ENCODE data around the gene ZNF185.

The ZNF185 gene

DNA sequence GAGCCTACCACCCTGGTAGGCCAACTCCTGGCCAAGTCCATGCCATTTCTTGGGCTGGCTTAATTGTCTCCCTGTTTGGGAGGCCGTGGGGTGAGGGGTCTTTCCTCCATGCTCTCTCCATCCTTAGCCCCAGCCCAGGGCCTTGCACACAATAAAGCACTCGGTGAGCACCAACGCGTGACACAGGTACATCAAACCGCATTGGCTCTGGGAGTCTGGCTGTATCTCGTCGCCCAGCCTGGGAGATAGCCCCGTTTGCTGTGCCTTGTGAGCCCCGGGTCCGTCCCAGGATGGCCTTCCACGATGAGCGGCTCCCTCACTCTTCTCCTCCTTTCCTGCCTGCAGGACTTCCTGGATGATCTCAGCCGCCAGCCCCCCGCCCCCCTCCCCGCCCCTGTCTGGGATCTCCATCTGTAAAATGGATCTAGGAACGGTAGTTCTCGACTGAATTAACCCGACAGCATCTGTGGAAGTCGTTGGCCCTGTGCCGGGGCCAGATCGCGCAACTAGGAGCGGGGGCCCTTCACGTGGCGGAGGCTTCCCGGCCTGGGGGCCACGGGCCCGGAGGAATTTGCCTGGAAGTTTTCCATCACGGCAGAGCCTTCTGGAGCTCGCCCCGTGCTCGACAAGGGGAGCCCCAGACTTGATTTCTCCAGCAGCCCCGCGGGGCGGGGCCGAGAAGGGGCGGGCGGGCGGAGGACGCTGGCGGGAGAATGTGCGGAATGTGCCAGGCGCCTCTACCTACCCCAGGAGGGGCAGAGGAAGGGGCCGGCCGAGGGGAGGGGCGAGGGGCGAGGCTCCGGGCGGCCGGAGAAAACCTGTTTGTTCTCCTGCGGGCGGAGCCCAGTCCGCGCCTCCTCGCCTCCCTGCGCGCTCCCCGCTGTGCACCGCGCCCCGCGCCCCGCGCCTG, at the start of gene ZNF185:
TSS of gene ZNF185 (plus strand) at position 846 of the 910 bp plus-strand sequence. CDS start 16,423 bp downstream, outside the sequence.
- no peak for DNase-seq (ENCODE audit: low read depth)

DNA sequence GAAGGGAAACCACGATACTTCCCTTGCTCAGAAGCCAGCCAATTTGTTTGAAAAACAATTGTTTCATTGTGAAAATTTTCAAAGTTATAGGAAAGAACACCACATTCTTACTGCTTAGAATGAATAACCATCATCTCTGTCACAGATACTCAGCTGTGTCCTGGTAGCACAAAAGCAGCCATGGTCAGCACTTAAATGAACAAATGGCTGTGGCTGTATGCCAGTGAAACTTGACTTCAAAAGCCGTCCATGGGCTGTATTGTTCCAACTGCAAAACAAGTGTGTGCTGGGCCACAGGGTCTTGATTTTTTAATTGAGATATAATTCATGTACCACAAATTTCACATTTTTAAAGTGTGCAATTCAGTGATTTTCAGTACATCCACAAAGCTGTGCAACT, 47.4 kb upstream of the ZNF185 start:
- DNase-seq (ENCODE audit: low read depth): no peak

DNA sequence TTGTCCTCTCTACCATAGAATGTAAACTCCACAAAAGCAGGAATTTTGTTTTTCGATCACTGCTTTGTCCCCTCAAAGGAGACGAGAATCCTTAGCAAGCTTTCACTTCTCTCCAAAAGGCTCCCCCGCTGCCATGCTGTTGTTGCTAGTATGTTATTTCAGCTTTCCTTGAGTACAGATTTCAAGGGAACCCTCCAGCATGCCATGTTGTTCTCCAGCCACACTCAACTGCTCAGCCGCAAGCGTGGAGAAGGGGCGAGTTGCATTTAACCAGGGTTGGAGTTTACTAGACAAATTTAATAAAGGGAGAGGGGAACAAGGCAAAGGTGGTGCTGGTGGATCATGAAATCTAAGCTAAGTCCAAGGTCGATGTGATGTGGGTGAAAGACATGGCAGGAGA, 43.9 kb upstream of the ZNF185 start:
- DNase-seq (ENCODE audit: low read depth): no peak

DNA sequence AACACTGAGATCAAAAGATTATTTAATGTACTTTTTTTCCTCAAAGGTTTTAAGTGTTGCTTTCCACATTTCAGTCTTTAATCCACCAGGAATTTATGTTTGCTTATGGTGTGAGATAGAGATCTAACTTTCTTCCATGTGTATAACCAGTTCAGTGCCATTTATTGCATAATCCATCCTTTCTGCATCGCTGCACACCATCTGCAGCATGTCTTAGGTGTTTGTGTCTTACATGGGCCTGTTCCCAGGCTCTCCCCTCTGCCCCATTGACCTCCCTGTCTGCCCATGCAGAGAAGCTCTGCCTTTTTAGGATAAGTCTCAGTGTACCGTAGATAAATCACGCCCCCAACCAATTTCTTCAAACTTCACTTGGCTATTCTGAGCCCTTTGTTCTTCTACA, 36.8 kb upstream of the ZNF185 start:
- DNase-seq (ENCODE audit: low read depth): no peak

DNA sequence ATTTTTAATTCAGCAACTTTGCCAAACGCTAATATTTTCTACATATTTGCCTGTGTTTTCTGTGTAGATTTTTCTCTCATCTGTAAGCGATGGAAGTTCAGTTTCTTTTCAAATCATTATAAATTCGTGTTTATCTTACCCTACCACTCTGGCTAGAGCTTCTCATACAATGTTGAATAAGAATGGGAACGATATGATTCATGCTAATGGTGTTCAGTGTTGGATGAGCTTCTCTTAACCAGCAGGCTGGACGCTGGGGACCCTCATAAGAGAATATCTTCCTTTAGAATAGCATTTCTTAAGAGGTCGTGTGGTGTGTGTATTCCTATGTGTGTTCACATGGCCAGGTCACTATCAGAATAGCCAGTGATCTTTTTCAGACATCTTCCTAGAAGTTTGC, 36.0 kb upstream of the ZNF185 start:
- DNase-seq (ENCODE audit: low read depth): no peak

DNA sequence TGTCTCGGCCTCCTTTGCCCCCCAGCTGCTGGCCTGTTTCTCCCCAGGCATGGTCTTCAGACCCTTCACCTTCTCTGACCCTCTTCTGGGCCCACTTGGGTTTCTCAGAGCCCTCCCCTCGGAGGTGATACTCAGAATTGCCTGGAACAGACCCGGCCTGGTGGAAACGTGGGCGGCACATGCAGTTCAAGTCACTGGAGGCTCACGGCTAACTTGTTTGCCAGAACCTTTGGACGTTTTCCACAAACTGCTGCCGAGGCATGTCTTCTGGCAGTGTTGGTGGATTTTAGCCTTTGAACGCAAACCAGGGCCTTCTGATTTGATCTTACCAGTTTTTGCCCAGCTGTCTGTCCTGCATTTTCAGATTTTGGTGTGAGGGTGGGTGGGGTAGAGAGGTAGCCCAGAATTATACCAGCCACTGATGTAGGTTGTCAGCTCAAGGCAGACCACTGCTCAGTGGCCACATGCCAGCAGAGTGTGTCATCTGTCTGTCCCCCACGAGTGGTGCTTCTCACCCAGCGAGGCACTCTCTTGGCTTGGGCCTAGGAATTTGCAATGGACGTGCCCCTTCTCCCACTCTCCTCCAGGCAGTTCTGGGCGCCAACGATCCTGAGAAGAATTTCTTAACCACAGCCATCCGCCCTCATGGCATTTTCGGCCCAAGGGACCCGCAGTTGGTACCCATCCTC, 32.5 kb upstream of the ZNF185 start:
- no peak for DNase-seq (ENCODE audit: low read depth)

DNA sequence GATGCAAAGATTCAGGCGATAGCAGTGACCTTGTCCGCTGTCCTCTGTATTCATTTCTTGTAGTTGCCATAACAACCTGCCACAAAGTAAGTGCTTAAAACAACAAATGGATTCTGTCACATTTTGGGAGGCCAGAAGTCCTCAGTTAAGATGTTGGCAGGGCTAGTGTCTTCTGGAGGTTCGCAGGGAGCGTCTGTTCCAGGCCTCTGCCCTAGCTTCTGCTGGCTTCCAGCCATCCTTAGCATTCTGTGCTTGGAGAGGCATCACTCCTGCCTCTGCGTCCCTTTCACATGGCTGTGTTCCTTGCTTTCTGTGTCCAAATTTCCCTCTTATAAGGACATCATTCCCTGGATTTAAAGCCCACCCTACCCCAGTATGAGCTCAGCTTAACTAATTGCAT, 31.5 kb upstream of the ZNF185 start:
- DNase-seq (ENCODE audit: low read depth): no peak

DNA sequence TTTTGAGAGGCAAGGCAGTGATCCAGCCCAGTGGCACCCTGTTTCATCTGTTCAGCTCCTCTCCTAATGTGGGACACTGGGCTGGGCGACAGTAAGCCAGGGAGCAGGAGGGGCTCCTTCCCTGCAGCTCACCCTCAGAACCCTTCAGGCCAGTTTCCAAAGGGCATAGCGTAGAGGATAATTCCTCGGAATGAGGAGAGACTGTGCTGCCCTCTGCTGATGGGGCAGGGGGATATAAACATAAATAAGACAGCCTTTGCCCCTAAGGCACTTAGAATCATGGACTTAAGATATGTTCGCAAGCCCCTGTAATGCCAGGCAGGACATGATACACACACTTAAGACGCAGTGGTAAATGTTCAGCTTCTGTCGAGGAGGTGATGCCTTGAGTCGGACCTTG, 27.9 kb upstream of the ZNF185 start:
- DNase-seq (ENCODE audit: low read depth): no peak

DNA sequence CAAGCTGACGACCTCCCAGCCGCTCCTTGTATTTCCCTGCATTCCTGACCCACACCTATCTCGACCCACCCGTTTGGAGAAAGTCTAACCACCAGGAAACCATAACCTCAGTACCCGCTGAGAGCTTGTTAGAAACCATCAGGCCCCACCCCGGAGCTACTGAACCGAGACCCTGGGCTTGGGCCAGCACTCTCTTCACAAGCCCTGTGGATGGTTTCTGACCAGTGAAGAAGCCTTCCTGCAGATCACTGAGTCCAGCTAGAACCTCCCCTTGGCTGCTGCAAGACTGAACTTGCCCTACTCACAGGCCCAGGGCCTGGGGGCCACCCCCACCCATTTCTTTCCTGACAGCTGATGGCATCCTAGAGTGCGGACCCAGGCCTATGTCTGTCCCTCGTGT, 26.6 kb upstream of the ZNF185 start:
- no peak for DNase-seq (ENCODE audit: low read depth)

DNA sequence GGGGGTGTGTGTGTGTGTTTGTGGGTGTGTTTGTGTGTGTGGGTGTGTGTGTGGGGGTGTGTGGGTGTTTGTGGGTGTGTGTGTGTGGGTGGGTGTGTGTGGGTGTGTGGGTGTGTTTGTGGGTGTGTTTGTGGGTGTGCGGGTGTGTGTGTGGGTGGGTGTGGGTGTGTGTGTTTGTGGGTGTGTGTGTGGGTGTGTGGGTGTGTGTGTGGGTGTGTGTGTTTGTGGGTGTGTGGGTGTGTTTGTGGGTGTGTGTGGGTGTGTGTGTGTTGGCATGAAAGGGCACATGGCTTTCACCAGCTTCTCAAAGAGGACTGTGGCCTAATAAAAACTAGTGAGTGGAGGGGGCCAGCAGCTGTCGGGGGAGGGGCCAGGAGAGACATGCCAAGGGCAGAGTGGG, 25.3 kb upstream of the ZNF185 start:
- no peak for DNase-seq (ENCODE audit: low read depth)

DNA sequence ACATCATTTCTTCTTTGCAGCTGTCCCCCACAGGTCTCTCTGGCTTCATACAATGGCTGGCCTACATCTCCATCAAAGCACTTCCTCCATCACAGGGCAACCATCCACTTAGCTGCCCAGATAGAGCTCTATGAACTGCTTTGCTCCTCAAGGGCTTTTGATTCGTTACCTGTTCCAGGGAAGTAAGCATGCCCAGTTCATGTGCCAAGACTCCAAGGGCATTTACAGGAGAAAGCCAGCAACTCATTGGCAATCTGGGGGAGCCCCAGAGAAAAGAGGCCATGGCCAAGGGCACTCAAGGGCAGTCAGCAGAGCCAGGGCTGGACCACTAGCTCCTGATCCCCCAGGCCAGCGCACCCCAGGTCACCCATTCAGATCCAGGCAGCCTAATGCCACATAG, 24.5 kb upstream of the ZNF185 start:
- DNase-seq (ENCODE audit: low read depth): no peak

DNA sequence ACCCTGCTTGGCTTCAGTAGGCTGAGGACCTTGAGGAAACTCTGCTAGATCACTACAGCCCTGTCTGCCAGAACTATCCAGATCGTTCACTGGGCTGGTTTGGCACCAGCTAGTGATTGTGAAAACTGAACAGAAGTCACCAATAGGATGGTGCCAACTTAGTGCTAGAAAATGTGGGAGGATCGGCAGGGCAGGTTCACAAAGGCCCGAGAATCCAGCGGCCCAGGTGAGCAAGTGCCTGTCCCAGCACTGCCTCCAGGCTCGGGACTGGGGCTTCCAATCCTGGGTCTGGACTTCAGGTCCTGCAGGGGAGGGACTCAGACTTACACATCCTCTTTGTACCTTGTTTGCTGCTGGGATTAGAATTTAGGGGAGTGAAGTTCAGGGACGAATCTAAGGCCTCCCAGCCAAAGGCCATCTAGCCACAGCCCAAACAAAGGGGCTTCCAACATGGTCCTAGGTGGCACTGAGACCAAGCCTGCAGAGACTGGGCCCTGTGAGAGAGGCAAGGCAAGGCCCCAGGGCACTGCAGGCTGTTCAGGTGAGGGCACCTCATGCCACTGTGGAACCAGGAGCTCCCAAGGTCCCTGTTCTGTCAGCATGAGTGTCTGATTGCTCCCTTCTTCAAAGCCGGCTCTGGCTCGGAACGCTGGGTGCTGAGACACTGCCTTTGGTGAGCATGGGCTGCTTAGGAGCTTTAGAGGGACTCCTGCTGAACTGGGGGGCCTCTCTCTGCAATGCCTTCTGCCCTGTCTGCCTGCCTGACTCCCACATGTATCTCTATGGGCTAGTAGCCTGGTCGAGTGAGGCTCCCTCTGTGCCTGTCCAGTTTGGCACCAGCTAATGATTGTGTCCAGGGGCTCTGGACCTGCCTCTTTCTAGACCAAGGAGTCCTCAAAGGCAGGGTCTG, 20.7 kb upstream of the ZNF185 start:
- DNase-seq (ENCODE audit: low read depth): no peak

DNA sequence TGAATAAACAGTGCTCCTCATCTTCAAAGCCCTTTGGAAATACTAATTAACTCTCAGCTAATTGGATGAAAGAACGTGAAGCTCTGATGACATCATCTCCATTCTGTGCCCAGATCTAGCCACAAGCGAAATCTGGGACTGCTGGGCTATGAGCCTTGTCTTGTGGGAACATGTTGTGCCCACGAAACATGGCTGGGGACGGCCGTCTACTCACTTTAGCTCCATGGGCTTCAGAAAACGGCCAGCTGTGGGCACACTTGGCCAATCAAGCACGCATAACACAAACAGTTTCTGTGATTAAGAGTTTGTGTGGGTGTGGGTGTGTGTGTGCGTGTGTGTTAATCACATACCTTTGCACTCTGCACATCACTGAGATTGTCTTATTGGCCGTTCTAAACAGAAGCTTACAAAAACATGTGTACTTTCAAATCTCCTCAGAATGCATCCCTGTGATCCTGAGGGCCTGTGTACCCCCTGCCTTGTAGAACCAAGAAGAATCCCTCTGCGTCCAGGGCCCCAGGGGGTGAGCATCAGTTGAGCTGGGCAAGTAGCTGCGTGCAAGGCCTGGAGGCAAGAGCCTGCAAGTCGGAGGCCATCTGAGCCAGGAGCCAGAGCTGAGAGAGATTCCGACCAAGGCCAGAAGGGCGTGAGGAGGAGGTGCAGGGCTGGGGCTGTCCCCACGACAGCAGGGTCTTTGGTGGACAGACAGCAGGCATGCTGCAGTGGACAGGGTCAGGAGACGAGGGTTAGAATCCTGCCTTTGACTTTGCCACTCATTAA, 18.7 kb upstream of the ZNF185 start:
- DNase-seq (ENCODE audit: low read depth): no peak

DNA sequence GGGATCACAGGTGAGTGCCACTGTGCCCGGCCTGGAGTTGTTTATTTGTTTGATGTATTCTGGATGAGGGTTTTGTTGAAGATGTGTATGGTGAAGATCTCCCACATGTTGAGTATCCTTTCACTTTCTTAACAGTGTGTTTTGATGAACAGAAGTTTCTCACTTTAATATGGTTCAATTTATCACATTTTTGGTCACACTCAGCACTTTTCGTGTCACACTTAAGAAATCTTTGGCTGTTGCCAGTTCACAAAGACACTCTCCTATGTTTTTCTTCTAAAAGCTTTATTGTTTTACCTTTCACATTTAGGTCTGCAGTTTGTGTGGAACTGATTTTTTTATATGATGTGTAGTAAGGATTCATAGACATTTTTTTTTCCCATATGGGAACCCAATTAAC, 16.6 kb upstream of the ZNF185 start:
- DNase-seq (ENCODE audit: low read depth): no peak

DNA sequence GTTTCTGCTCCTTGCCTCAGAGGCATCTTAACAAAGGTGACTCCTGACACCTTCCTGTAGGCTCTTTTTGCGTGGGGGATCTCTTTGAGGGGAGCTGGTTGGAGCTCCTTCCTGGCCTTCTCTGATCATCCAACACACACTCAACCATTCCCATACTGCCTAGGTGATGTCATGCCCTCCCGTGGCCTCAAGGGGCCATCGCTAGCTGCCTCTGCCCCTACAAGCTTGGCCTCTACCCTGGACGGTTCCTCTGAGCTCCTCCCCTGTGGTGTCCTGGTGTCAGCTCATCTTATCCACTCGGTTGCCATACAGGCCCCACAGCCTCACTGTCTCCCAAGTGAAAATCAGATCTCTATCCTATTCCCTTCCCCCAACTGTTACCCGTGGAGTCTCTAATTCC, 13.7 kb upstream of the ZNF185 start:
- no peak for DNase-seq (ENCODE audit: low read depth)

DNA sequence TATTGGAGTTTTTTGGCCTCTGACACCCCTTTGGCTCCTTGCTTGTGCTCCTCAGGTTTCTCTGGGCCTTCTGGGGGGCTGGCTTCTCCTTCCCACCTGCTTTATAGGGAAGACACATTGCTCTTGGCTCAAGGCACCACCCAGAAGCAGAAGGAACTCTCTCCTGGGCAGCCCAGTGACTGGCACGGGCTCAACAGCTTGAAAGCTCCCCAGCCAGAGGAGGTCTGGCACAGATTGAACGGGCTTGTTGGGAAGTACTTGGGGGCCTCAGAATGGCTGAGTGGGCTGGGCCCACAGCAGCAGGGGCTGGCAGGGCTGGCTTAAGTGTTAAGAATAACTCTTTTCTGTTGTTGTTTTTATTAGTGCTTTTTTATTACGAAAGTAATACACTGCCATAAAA, 11.2 kb upstream of the ZNF185 start:
- DNase-seq (ENCODE audit: low read depth): no peak

DNA sequence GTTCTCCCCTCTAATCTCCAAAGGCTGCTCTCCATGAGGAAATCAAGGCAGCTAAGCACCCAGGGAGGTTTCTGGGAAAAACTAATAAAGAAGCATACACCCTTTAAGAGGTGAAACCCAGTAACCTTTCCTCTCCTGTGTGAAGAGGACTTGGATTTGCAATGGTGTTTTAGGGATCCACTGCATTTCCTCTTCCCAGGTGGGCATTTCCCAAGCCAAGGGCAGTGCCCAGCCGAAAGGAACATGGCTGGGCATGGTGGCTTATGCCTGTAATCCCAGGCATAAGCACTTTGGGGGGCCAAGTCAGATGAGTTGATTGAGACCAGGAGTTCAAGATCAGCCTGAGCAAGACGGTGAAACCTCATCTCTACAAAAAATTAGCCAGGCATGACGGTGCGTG, 5.4 kb upstream of the ZNF185 start:
- no peak for DNase-seq (ENCODE audit: low read depth)

DNA sequence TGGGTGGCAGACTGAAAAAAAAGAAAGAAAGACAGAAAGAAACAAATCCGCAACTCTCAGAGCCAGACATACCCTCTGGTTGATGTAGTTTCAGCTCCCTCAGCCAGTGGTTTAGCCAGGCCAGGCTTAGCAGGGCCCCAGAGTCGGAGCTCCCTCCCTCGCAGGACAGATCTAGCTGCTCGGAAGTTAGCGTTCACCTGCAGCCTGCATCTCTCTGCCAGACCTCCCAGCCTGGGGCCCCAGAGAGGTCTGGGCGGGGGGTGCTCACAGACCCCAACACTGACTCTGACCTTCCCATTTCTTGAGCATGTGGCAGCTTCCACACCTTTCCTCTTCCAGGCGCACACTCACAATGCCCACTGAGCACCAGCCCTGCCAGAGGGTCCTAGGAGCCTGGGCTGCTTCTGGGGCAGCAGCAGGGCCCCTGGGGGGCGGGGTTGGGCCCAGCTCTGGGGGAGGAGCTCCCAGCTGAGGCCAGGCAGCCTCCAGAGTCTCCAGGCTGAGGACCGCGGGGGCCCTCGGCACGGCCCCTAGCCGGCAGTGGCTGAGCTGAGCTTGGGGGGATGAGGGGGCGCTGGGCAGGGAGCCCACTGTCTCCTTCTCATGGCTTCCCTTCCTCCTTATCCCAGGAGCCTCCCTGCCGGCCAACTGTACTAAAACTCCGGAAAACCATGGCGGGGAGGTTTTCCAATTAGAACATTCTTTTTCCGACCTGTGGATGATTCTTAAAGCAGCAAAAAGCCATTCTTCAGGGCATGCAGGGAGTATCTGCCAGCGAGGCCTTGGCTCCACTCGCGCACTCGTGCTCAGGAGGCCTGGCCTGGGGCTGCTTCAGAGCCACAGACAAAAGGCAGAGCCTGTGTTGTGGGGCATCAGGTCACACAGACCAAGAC, 4.6 kb upstream of the ZNF185 start:
- DNase-seq (ENCODE audit: low read depth): no peak

DNA sequence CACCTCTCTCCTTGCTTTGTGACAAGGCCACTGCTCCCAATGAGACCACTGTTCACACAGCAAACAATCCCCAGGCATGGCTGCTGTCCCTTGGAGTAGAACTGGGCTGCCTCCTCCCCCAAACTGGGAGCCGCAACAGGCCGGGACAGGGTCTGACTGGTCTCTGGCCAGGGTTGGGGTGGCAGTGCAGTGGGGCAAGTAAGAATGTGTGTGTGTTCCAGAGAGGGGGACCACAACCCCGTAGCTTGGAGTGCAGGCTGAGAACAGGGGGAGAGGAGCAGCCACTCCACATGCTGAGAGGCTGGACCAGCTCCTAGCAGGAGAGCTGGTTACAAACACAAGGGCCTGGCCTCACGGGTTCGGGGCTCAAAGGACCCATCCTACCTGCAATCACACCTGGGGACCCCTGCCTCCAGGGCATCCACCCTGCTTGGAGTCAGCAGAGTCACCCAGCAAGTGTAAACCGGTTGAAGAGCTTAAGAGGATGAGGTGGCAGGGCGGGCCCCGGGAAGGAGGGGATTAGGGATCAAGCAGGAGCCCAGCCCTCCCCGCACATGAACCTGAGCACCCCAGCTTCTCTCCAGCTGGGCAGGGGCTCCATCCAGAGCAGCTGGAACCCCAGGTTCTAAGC, 3.8 kb upstream of the ZNF185 start:
- no peak for DNase-seq (ENCODE audit: low read depth)

DNA sequence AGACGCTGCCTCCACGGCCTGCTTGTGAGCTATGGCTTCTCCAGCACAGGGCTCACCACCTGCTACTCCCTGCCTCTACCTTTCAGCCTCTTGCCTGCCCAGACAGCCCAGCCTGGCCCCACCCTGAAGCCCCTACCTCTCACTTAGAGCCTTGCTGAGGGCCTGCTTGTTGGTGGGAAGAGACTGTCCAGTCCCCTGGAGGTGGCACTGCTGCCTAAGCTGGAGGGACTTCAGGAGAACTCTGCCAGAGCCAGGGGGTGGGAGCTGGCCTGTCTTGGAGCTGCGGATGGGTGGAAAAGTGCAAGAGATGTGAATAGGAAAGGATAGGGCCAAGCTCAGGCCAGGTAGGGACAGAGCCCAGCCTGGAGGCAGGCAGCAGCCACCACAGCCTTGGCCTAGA, 2.7 kb upstream of the ZNF185 start:
- no peak for DNase-seq (ENCODE audit: low read depth)

Data from stimulated activated CD8-positive, alpha-beta memory T cell treated with anti-CD3 and anti-CD28 coated beads, Interleukin-12 subunit alpha, Interleukin-12 subunit beta, amount 100 ng/mL, for 4 hours (primary cell).